Heart right ventricle (tissue), 16 donors: ENCODE data around the gene CFAP54. TPM values are rescaled to one million over a fixed set of nuclear protein-coding genes. Genes with fewer than 3 reads are reported as not detected.

Experiments
- ATAC-seq, 8 donors: fragments of 200-7000 bp; cut with Tn5 transposase; one replicate each; pipeline ENCODE4 v1.9.1; 2020; ENCODE audit warnings: mild to moderate bottlenecking in 8 of 8, moderate library complexity in 8 of 8, moderate number of reproducible peaks in 1 of 8
- DNase-seq, 2 donors: peaks; one replicate each; pipeline ENCODE4 v3.0.0-alpha.2; 2020
- H3K27ac ChIP-seq, 10 donors: fragments of 200-600 bp; sonication (generic) in 2 of 10; one replicate each; pipeline versions ENCODE4 v1.5.0 to v1.8.0; 2020 to 2022; ENCODE audit warnings: mild to moderate bottlenecking in 3 of 10
- H3K27me3 ChIP-seq, 7 donors: fragments of 200-600 bp; one replicate each; pipeline ENCODE4 v1.8.0; 2021 to 2022; ENCODE audit warnings: mild to moderate bottlenecking in 2 of 7
- H3K36me3 ChIP-seq, 9 donors: fragments of 200-600 bp; sonication (generic) in 1 of 9; one replicate each; pipeline versions ENCODE4 v1.5.0 to v1.8.0; 2020 to 2022; ENCODE audit warnings: mild to moderate bottlenecking in 2 of 9
- H3K4me1 ChIP-seq, 9 donors: fragments of 200-600 bp; sonication (generic) in 1 of 9; one replicate each; pipeline versions ENCODE4 v1.5.0 to v1.8.0; 2020 to 2022; ENCODE audit warnings: mild to moderate bottlenecking in 4 of 9
- H3K4me3 ChIP-seq, 10 donors: fragments of 200-600 bp; sonication (generic) in 2 of 10; one replicate each; pipeline versions ENCODE4 v1.5.0 to v1.8.0; 2020 to 2022; ENCODE audit warnings: mild to moderate bottlenecking in 7 of 10, moderate library complexity in 2 of 10
- H3K9me3 ChIP-seq, 11 donors: fragments of 200-600 bp in 10 of 11; sonication (generic) in 2 of 11; one replicate each; pipeline versions ENCODE4 v1.5.0 to v1.8.0; 2013 to 2022; ENCODE audit warnings: mild to moderate bottlenecking in 2 of 11, control low read depth in 1 of 11, moderate library complexity in 1 of 11
- CTCF ChIP-seq, 9 donors: fragments of 200-600 bp; sonication (generic) in 2 of 9; IDR thresholded peaks; one replicate each; pipeline versions ENCODE4 v1.5.0 to v1.8.0; 2021 to 2022; ENCODE audit warnings: antibody characterized with exemption in 9 of 9, mild to moderate bottlenecking in 5 of 9, moderate library complexity in 1 of 9
- WGBS, 2 donors: extraction: QIAGEN DNeasy Blood & Tissue Kit; methylation state at CpG; one replicate each; pipeline ENCODE4 v1.1.7; 2013; ENCODE audit warnings: inconsistent platforms in 1 of 2; 5-methylcytosine and 5-hydroxymethylcytosine counted together
- intact Hi-C, 10 donors: fragments of 100-400 bp; cut with DNase I; formaldehyde crosslinking; loops; one replicate each; pipeline versions ENCODE4 v1.11.1 to v1.14.2; 2022
- polyA plus RNA-seq, 2 donors: library from polyadenylated mRNA; stranded (reverse); fragments of 200-250 nt; gene quantifications; one replicate each; pipeline ENCODE4 v1.2.3, GENCODE V29; 2013
- total RNA-seq, 10 donors: library from RNA; stranded (reverse); fragmentation: NEBNext Ultra II Directional in 3 of 10; extraction: Animal tissue kit (Norgen Biotek cat#: 25700) in 3 of 10; gene quantifications; one replicate each; pipeline versions ENCODE4 v1.2.1 to v1.2.4, GENCODE V29; 2021 to 2023
- donor health status: Arrhythmogenic right ventricular cardiomyopathy.
- donor health status: ischemic (EF 13 %, LVEDD 7.1; RV severe dilation, severe dysfunction).
- donor health status: healthy with polysubstance abuse.
- donor health status: DM: no; HTN: yes; CAD: no.
- donor health status: DM: no; HTN: no; CAD: no.
- donor health status: ischemic (EF 25% LVEDD 6.9; RV normal size, moderate dysfunction).
- donor health status: ischemic (EF 25% LVEDD 5.7; RV mildly dilated, moderate dysfunction).
- donor health status: healthy.
- donor health status: DM: yes; HTN: yes; CAD: no.
- donor health status: Ischemic cardiomyopathy.
- donor health status: ischemic (EF 35%, LVEDD 5.7; RV mildly dilated, moderate dysfunction).
- donor health status: nonischemic (EF 11% LVEDD 7.7; RV severe dilation, severe dysfunction).
- donor health status: DM: yes; HTN: yes; CAD: no.
- donor health status: PGD.
- donor health status: ischemic (EF 29% LVEDD 5.4; RV normal size, mild dysfunction).
- donor health status: nonischemic (EF 23%, LVEDD 6.1; RV moderate dilation, normal function).

Gene CFAP54
- total and polyA plus RNA-seq, 12 donors: 0.07 to 0.35 (median 0.21) TPM; not detected in 2

GRCh38 chr12:96472384-96472783 lies 17.0 kb upstream of the CFAP54 start:
- intact Hi-C loops: no loop called here
- DNase-seq (no peak), ATAC-seq (no peak)
- Histone ChIP-seq H3K27ac (no peak overlapping the region), H3K4me1 (peaks cover 0 to under 1% (median 0%) of the 10 kb centered on the region in 9 donors), H3K27me3 (no peaks in the 10 kb centered on the region), H3K36me3 (no peaks in the 10 kb centered on the region), H3K9me3 (peaks cover 0 to 17% (median 0%) of the 10 kb centered on the region in 11 donors), H3K4me3 (no peak overlapping the region)
- no peak for TF ChIP-seq CTCF (IDR thresholded peaks at IDR 0.05)
- WGBS, 2 donors: 83 to 90% methylated on average over 5 of the region's 5 CpGs

- intact Hi-C loops: no loop called here
- Histone ChIP-seq H3K4me3 (no peak overlapping the region), H3K9me3 (peaks cover 0 to 17% (median 0%) of the 10 kb centered on the region in 11 donors), H3K4me1 (no peaks in the 10 kb centered on the region), H3K27ac (no peak overlapping the region), H3K27me3 (no peaks in the 10 kb centered on the region), H3K36me3 (no peaks in the 10 kb centered on the region)
- DNase-seq (no peak), ATAC-seq (no peak)
- TF ChIP-seq CTCF (IDR thresholded peaks at IDR 0.05): no peak
- WGBS, 2 donors: 88 to 90% methylated on average over 4 of the region's 4 CpGs
Observed at GRCh38 chr12:96473394-96474093, 15.8 kb upstream of the CFAP54 start.

- Histone ChIP-seq H3K9me3 (peaks cover 0 to 14% (median 0%) of the 10 kb centered on the region in 11 donors), H3K36me3 (no peaks in the 10 kb centered on the region), H3K4me1 (no peaks in the 10 kb centered on the region), H3K27ac (no peak overlapping the region), H3K4me3 (no peak overlapping the region), H3K27me3 (no peaks in the 10 kb centered on the region)
- WGBS, 2 donors: 81 to 98% methylated on average over 4 of the region's 4 CpGs
- intact Hi-C loops: no loop called here
- TF ChIP-seq CTCF (IDR thresholded peaks at IDR 0.05): no peak
- DNase-seq (no peak), ATAC-seq (no peak)
Observed at GRCh38 chr12:96474206-96474605, 15.2 kb upstream of the CFAP54 start.

- H3K4me1 ChIP-seq: no peaks in the 10 kb centered on the region
- WGBS, 2 donors: 50 to 52% methylated on average over 3 of the region's 3 CpGs
- ATAC-seq (no peak), DNase-seq (no peak)
- peaks cover 0 to 4% (median 0%) of the 10 kb centered on the region in 7 donors for H3K27me3 ChIP-seq
- no peak overlapping the region for H3K4me3 ChIP-seq
- no peak overlapping the region for H3K27ac ChIP-seq
- H3K36me3 ChIP-seq: no peaks in the 10 kb centered on the region
- intact Hi-C loops: no loop called here
- TF ChIP-seq CTCF (IDR thresholded peaks at IDR 0.05): no peak
- H3K9me3 ChIP-seq: no peaks in the 10 kb centered on the region
Observed at GRCh38 chr12:96478011-96478410, 11.4 kb upstream of the CFAP54 start.
